Chondrocyte (in vitro differentiated cells): ENCODE data around the gene MMP20. TPM values are rescaled to one million over a fixed set of nuclear protein-coding genes. Genes with fewer than 3 reads are reported as not detected.

ENCODE experiments used
- DNase-seq: peaks from one replicate; pipeline ENCODE4 v3.0.0; 2021; ENCODE audit warnings: mixed read lengths, low spot score
- H3K27ac Mint-ChIP-seq: one replicate; pipeline ENCODE4 v1.8.0; 2021; ENCODE audit warnings: mild to moderate bottlenecking, moderate library complexity, mixed read lengths; ENCODE audit not compliant: unreplicated experiment
- H3K27me3 Mint-ChIP-seq: 2 replicates; pipeline ENCODE4 v1.8.0; 2021; ENCODE audit warnings: low read depth, mixed read lengths
- H3K36me3 Mint-ChIP-seq: 2 replicates; pipeline ENCODE4 v1.8.0; 2021; ENCODE audit warnings: low read depth, mixed read lengths
- H3K4me1 Mint-ChIP-seq: 2 replicates; pipeline ENCODE4 v1.8.0; 2021; ENCODE audit warnings: low read depth, mild to moderate bottlenecking, mixed read lengths
- H3K4me3 Mint-ChIP-seq: one replicate; pipeline ENCODE4 v1.8.0; 2021; ENCODE audit warnings: mild to moderate bottlenecking, moderate library complexity, mixed read lengths; ENCODE audit not compliant: unreplicated experiment
- H3K9me3 Mint-ChIP-seq: 2 replicates; pipeline ENCODE4 v1.8.0; 2021; ENCODE audit warnings: low read depth, mixed read lengths
- CTCF ChIP-seq: fragments of 200-600 bp; sonication (generic); IDR thresholded peaks from 2 replicates; pipeline ENCODE4 v1.5.0; 2021; ENCODE audit warnings: antibody characterized with exemption, mild to moderate bottlenecking, moderate library complexity
- total RNA-seq: library from RNA; stranded (reverse); gene quantifications from 3 replicates; pipeline ENCODE4 v1.2.1, GENCODE V29; 2021

The MMP20 gene
- total RNA-seq, 1 donor from 2014 or later: not detected

DNA sequence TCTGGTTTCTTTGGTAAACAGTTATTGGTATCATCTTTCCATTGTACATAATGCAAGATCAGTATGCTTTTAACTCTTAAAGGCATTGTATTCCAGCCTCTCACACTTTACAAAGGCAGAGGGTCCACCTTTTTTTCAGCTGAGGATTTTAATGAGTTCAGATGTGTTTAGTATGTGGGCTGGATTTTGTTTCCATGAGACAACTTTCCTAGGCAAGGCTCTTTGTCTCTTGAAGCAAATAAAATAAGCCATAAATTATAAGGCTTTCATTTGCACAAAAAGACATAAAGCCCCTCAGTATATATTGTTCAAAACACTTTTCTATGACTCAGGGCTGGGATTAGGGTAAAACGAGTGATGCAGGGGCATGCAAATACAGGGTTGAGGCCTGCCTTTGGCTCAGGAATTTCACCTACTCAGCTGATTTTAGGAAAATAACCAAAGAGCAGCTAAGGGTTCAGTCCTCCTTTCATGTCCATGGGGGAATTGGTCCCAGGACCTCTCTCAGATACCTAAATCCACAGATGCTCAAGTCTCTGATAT lies 7.6 kb downstream of the MMP20 start:
- TF ChIP-seq CTCF: no peak
- H3K27ac Mint-ChIP-seq: no peak overlapping the region
- no peaks in the 10 kb centered on the region for H3K9me3 Mint-ChIP-seq

DNA sequence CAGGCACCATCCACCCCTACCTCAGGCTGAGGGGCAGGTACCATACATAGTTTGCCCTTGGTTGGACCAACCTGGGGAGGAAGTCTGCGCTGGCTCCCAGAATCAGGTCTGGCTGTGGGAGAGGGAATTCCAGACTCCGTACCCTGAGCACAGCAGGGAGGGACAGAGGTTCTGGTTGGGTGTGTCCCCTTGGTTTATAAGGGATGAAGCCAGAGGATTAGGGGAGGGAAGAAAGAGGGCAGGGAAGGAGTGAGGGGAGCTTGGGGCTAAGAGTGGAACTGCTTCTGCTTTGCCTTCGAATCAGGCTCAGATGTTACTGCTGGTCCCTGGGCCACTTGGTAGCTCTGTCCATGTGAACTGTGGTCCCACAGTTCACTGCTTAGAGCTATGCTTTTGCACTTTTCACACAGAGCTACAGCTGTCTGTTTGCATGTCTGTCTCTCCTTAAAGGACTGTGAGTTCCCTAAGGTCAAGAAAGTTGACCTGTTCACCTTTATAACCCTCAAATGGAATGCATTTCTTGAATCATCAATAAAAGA lies 9.2 kb downstream of the MMP20 start:
- no peak for TF ChIP-seq CTCF
- Mint-ChIP-seq H3K36me3 (no peaks in the 10 kb centered on the region), H3K27me3 (no peaks in the 10 kb centered on the region), H3K27ac (no peak overlapping the region), H3K4me1 (peaks cover 11% of the 10 kb centered on the region), H3K4me3 (no peak overlapping the region), H3K9me3 (no peaks in the 10 kb centered on the region)
- no peak for DNase-seq

More for the DNA sequence above, 7.6 kb downstream of the MMP20 start:
- peaks cover 16% of the 10 kb centered on the region for H3K4me1 Mint-ChIP-seq
- H3K4me3 Mint-ChIP-seq: no peak overlapping the region
- no peaks in the 10 kb centered on the region for H3K27me3 Mint-ChIP-seq
- no peak for DNase-seq
- H3K36me3 Mint-ChIP-seq: no peaks in the 10 kb centered on the region

DNA sequence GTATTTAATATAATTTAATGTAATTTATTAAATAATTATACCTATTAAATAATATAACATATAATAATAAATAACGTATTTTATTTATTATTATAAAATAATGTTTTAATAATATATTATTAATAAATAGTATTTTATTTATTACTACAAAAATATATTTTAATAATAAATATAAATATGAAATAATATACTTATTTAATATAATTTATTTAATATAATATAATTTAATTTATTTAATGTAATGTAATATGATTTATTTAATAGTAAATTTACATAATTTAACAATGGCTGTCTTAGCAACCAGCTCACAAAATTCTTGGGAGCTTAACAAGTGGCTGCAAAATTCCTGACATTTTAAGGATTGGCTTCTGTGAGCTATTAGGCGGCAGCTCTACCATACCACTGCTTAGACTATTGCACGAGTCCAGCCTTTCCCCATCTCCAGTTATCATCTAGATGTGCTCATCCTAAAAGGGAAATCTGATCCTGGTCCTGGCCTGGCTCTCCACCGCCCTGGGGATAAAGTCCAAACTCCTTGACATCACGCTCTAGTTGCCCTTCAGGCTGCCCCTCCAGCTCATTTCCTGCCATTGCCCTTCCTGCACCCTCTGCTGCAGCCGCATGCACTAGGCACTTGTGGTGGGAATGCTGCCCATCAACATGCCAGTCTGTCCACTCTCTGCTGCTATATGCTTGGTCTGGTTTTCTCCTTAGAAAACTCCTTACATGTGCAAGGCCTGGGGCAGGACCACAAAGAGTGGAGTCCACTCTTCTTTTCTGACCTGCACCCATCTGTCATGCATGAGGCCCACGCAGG lies 9.8 kb downstream of the MMP20 start:
- no peak for TF ChIP-seq CTCF
- H3K4me1 Mint-ChIP-seq: peaks cover 4% of the 10 kb centered on the region
- DNase-seq: no peak
- no peak overlapping the region for H3K27ac Mint-ChIP-seq
- no peaks in the 10 kb centered on the region for H3K27me3 Mint-ChIP-seq
- H3K4me3 Mint-ChIP-seq: no peak overlapping the region
- H3K9me3 Mint-ChIP-seq: no peaks in the 10 kb centered on the region
- no peaks in the 10 kb centered on the region for H3K36me3 Mint-ChIP-seq

- Mint-ChIP-seq H3K4me3 (no peak overlapping the region), H3K4me1 (peaks cover 4% of the 10 kb centered on the region), H3K27me3 (no peaks in the 10 kb centered on the region), H3K9me3 (no peaks in the 10 kb centered on the region), H3K36me3 (no peaks in the 10 kb centered on the region), H3K27ac (no peak overlapping the region)
- no peak for DNase-seq
- peak; percentile 60 for TF ChIP-seq CTCF
Measured at GRCh38 chr11:102614485-102614884, 10.6 kb downstream of the MMP20 start.

DNA sequence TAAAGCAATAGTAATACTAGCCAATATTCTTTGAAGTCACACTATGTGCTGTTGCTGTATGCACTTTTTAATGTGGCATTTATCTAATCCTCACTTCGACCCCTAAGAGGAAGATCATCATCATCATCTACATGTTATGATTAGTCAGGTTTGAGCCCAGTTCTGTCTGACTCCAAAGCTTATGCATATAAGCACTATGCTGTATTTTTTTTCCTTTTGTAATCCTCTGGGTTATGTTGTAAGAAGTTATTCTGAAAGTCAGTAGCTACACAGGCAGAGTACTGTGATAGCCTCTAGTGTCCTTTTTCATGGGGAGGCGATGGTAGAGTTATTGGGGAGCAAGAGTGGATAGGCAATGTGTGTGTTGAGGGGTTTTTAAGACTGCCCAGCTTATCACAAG lies 11.1 kb downstream of the MMP20 start:
- H3K36me3 Mint-ChIP-seq: no peaks in the 10 kb centered on the region
- TF ChIP-seq CTCF: no peak

More for the DNA sequence above, 11.1 kb downstream of the MMP20 start:
- Mint-ChIP-seq H3K27me3 (no peaks in the 10 kb centered on the region), H3K9me3 (no peaks in the 10 kb centered on the region), H3K4me3 (no peak overlapping the region), H3K27ac (no peak overlapping the region), H3K4me1 (peaks cover 4% of the 10 kb centered on the region)
- DNase-seq: no peak
